PC-3 (cell line): Measurements from ENCODE around the gene DNASE1L2.

Experiments used
- CTCF ChIP-seq: fragments of 300-600 bp; sonication (generic); conservative IDR thresholded peaks from 2 replicates; pipeline ENCODE4 v1.5.1; 2017; ENCODE audit warnings: antibody characterized with exemption, low read depth, mild to moderate bottlenecking, low read length
- EZH2 ChIP-seq: fragments of 300-600 bp; sonication (generic); IDR thresholded peaks from one replicate; pipeline ENCODE4 v1.6.1; 2017; ENCODE audit warnings: antibody characterized with exemption, mild to moderate bottlenecking, low read length; ENCODE audit not compliant: unreplicated experiment

- TF ChIP-seq EZH2 (no peak), CTCF (no peak)
These were observed 27.5 kb upstream of the DNASE1L2 start for GRCh38 chr16:2208772-2209171.
